HG03103 (cell line): Measurements from ENCODE around the gene MIA.
"Not testable (repeated sequence)": the region's sequence is repeated elsewhere in the genome, so short reads cannot be mapped to it uniquely, and the experiment has no call there.

ENCODE experiments used
- ATAC-seq: cut with Tn5 transposase; IDR thresholded peaks from one replicate; pipeline ENCODE4 v1.9.1; 2021; ENCODE audit warnings: low read depth; ENCODE audit not compliant: unreplicated experiment

The MIA gene

DNA sequence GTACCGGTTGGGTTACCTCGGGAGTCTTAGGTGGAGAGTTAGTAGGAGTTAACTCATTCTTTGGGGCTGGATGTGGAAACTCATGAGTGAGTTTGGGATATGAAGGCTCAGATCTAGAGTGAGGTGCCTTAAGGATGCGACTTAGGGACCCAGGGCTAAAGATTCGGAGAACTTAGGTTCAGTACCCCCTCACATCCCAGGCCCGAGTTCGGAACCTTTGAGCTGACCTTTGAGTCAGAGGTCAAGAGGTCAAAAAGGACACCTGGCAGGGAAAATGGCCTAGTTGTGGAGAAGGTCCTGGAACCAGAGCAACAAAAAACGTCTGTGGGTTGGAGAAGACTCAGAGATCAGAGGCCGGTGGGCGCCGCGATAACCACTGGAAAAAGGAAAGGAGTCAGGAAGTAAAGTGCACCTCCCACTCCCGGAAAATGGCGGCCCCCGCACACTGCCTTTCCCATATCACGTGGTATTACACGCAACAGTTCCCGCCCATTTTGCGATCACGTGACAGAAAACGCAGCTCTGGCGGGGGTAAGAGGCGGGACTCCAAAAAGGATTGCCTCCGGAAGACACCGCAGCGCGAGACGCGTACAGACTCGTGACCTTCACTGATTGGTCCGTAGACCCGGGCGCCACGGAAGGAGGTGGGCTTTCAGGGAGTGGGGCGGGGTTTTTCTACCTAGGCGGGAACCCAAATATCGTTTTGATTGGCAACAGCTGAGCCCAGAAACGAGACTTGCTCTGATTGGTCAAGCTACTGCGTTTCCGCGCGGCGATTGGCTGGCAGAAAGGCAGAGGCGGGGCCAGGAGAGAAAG lies 25.1 kb upstream of the MIA start, which contains the start of gene ACTMAP:
ACTMAP (minus strand) TSS at position 420 of the 816 bp plus-strand sequence. CDS start 674 bp downstream, outside the sequence.
- peak; percentile 82 for ATAC-seq

DNA sequence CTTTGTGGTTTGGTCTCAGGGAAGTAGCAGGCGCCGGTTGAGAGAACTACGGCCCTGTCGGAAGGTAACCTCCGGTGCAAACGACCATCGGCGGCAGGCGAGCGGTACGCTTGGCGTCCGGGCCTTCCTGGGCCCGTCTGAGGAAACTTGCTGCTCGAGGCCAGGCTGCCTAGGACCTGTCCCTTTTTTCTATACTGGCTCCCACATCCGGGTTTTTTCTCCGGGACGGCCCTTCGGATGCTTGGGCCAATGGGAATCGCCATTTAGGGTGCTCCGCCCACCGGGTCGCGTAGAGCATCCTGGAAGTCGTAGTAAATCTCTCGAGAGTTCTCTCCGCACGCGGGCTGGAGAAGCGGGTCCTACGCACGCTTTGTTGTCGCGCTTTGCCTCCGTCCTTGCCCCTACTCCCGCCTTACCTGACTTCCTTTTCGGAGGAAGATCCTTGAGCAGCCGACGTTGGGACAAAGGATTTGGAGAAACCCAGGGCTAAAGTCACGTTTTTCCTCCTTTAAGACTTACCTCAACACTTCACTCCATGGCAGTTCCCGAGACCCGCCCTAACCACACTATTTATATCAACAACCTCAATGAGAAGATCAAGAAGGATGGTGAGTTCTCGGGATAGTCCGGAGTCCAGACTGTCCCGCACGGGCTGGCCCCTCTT lies 24.3 kb upstream of the MIA start, which contains the start of gene SNRPA:
SNRPA (plus strand) TSS at position 330 of the 664 bp plus-strand sequence; CDS start at position 536, 206 bp downstream.
- peak; percentile 42 for ATAC-seq

DNA sequence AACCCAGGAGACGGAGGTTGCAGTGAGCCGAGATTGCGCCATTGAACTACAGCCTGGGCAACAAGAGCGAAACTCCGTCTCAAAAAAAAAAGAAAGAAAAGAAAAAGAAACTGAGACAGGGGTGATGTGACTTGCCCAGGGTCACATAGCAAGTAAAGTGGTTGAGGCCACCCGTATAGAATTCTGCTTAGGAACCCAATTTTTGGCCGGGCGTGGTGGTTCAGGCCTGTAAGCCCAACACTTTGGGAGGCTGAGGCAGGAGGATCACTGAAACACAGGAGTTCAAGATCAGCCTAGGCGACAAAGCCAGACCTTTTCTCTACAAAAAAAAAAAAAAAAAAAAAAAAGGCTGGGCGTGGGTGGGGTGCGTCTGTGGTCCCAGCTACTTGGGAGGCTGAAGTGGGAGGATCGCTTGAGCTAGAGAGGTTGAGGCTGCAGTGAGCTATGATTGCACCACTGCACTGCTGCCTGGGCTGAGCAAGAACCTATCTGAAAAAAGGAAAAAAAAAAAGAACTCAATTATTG lies 23.0 kb upstream of the MIA start:
- ATAC-seq, result no peak

DNA sequence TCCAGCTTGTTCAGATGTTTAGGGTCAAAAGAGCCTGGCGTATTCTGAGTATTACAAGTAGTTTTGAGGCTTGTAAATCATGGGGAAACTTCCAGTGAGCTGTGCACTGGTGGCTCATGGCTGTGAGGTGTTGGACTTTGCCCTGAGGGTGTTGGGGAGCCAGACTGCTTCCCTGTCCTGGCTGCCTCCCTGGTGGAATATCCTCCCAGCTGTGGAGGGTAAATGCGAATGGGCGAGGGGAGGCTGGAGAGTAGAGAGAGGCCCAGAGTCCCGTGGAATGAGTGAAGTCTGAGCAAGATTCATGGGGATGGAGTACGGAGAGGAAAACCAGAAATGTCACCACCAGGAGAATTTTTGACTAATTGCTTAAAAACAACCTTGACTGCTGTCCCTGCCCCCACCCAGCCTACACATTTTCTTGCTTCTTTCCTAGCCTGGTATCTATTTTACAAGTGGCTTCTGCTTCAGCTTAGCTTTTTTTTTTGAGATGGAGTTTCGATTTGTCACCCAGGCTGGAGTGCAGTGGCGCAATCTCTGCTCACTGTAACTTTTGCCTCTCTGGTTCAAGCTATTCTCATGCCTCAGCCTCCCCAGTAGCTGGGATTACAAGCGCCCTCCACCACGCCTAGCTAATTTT lies 20.6 kb upstream of the MIA start:
- no peak for ATAC-seq

DNA sequence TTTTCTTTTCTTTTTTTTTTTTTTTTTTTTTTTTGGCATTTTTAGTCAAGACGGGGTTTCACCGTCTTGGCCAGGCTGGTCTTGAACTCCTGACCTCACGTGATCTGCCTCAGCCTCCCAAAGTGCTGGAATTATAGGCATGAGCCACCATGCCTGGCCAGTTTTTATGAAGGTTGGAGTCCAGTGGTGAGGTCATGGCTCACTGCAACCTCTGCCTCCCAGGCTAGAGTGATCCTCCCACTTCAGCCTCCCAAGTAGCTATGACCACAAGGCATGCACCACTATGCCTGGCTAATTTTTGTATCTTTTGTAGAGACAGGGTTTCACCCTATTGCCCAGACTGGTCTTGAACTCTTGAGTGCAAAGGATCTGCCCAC lies 20.1 kb upstream of the MIA start:
- no peak for ATAC-seq

DNA sequence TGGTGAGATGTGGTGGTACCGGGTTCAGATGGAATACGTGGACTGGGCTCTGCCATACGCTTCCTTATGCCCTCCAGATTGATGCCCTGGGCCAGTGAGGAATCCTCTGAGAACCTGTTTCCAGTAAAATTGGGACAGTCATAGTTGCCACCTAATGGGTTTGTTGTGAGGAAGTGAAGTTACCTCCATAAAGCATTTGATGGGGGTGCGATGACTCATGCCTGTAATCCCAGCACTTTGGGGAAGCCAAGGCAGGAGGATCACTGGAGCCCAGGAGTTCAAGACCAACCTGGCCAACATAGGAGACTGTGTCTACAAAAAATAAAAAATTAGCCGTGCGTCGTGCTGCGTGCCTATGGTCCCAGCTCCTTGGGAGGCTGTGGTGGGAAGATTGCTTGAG lies 19.5 kb upstream of the MIA start:
- no peak for ATAC-seq

DNA sequence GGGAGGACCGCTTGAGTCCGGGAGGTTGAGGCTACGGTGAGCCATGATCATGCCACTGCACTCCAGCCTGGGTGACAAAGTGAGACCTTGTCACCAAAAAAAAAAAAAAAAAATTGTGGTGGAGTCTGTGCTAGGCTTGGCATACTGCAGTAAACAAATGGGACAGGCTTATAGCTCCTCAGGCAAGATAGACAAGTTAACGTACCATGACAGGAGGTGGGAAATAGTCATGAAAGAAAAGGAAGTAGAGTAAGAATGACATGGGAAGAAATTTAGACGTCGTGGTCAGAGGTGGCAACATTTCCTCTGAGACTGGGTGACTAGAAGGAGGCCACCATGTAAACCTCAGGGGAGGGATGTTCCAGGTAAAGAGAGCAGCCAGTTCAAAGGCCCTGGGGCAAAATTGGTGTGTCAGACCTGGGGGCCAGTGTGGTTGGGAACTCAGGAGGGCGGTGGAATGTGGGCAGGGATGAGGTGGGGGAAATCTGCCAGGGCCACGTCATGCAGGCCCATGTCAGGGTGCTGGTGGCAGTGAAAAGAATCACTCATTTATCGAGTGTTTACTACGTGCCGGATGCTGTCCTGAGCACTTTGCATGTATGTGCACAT lies 18.7 kb upstream of the MIA start:
- ATAC-seq, result no peak

DNA sequence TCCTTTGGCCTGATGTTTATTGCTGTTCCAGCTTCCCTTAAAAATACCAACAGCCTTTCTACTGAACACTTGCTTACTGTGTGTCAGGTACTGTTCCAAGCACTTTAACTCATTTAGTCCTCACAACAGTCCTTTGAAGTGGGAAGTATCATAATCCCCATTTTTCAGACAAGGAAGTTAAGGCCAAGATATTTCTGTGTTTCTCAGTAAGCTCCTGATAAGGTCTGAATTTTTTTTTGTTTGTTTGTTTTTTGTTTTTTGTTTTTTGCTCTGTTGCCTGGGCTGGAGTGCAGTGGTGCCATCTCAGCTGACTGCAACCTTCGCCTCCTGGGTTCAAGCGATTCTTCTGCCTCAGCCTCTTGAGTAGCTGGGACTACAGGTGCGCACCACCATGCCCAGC lies 16.8 kb upstream of the MIA start:
- ATAC-seq, result no peak

DNA sequence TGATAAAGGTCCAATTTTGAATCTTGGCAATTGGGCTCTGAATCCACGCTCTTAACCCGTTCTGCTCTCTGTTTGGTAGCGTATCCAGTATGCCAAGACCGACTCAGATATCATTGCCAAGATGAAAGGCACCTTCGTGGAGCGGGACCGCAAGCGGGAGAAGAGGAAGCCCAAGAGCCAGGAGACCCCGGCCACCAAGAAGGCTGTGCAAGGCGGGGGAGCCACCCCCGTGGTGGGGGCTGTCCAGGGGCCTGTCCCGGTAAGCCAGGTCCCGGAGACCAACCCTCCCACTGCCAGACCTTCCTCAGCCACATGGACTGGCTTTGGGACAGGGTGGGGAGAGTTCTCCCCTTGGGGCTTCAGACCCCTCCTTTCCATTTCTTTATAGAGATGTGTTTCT lies 16.0 kb upstream of the MIA start:
- no peak for ATAC-seq

DNA sequence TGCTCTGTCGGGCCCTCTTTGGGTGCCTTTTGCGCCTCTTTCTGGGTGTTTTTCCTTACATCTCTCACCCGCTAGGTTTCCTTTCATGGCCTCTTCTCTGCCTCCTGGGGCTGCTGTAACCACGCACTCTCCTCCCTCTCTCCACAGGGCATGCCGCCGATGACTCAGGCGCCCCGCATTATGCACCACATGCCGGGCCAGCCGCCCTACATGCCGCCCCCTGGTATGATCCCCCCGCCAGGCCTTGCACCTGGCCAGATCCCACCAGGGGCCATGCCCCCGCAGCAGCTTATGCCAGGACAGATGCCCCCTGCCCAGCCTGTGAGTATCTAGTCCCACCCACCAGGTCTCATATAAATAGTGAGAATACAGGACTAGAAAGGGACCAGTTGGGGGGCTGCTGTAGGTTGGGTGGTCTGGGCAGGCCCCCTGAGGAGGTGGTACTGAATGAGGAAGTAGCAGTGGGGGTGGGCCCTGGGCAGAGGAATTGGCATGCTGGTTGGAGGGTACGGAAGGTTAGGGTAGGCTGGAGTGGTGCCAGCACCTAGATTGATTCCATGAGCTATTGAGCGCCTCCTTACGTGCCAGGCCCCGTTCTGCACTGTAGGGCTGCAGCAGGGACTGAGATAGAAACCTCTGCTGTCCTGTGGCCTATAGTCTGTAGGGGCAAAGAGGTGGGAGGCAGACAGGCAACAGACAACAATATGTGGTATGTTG lies 12.4 kb upstream of the MIA start:
- no peak for ATAC-seq

DNA sequence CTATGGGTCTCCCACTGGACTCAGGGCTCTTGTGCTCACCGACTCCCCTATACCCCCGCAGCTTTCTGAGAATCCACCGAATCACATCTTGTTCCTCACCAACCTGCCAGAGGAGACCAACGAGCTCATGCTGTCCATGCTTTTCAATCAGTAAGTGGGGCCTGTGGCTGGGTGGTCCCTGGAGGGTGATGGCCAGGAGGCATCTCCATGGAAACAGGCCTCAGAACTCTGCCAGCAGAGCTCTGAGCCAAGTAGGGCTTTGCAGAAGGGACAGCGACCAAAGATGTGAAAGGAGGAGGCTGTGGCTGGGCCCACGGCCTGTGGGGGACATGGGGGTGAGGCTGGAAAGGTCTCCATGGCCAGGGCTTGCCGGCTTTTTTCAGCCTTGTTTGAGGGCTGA lies 11.8 kb upstream of the MIA start:
- no peak for ATAC-seq

DNA sequence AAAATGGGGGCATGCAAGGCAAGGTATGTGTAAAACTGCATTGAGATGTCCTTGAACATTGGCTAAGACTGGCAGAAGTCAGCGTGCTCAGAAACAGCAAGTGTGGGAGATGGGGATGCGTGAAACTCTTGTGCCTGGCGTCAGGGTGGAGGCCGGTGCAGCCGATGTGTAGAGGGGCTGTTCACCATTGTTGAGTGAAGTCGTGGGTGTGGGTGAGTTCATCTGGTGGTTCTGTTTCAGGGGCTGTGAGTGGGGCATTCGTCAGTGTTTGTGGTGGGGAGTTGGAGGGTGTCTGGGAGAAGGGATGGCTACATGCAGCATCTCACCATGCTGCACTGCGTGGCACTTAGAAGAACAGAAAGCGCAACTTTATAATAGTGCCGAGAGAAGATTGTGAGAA lies 11.4 kb upstream of the MIA start:
- ATAC-seq, result no peak

DNA sequence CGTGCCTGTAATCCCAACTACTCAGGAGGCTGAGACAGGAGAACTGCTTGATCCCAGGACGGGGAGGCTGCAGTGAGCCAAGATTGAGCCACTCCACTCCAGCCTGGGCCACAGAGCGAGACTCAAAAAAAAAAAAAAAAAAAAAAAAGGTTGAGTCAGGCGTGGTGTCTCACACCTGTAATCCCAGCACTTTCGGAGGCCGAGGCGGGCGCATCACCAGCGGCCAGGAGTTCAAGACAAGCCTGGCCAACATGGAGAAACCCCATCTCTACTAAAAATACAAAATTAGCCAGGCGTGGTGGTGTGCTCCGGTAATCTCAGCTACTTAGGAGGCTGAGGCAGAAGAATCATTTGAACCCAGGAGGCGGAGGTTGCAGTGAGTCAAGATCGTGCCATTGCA lies 8.9 kb upstream of the MIA start:
- not testable (repeated sequence) for ATAC-seq

DNA sequence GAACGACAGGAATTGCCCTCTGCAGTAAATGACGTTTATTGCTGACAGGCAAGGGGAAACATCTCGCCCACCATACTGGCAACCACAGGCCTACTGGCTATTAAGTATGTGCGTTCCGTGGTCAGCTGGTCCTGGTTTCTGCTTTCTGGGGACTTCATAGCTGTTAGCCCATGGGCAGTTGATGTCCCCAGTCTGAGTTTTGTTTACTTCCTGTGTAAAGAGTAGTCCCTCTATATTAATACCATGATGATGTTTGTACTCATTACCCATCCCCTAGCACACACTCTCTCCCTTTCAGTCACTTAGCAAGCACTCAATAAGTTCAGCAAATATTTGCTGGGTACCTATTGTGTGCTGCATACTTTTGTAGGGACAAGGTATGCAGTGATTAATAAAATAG lies 6.5 kb upstream of the MIA start:
- no peak for ATAC-seq

DNA sequence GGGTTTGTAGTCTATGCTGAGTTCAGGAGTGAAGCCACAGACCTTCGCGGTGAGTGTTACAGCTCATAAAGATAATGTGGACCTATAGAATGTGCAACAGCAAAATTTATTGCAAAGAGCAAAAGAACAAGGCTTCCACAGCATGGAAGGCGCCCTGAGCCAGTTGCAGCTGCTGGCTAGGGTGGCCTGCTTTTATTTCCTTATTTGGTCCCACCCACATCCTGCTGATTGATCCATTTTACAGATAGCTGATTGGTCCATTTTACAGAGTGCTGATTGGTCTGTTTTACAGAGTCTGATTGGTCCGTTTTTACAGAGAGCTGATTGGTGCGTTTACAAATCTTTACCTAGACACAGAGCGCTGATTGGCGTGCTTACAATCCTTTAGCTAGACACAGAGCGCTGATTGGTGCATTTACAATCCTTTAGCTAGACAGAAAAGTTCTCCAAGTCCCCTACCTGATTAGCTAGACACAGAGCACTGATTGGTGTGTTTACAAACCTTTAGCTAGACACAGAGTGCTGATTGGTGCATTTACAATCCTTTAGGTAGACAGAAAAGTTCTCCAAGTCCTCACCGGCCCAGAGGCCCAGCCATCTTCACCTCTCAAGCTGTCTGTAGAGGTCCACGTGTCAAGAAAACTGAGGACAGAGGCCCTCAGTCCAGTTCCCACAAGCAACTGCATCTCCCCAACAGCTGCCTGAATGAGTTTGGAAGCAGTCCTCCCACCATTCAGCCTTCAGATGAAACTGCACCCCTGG lies 4.0 kb upstream of the MIA start:
- not testable (repeated sequence) for ATAC-seq

DNA sequence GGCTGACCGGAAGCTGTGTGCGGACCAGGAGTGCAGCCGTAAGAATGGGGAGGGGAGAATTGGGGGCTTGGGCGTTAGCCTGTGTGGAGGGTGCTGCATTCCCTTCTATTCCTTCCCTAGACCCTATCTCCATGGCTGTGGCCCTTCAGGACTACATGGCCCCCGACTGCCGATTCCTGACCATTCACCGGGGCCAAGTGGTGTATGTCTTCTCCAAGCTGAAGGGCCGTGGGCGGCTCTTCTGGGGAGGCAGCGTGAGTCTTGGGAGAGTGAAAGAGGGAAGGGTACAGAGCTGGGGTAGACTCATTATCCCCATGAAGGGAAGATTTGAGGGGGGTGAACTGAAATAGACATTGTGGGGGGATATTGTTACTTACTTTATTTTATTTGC lies 306 bp downstream of the MIA start:
- no peak for ATAC-seq

DNA sequence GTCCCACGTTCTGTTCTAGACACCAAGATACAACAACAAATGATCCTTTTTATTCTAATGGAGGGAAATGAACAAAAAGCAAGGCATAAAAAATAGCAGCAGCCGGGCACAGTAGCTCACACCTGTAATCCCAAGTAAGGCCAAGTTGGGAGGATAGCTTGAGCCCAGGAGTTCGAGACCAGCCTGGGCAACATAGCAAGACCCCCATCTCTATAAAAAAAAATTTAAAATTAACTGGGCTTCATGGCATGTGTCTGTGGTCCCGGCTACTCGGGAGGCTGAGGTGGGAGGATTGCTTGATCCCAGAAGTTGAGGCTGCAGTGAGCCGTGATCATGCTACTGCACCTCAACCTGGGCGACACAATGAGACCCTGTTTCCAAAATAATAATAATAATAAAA lies 1.0 kb downstream of the MIA start:
- ATAC-seq, result no peak

DNA sequence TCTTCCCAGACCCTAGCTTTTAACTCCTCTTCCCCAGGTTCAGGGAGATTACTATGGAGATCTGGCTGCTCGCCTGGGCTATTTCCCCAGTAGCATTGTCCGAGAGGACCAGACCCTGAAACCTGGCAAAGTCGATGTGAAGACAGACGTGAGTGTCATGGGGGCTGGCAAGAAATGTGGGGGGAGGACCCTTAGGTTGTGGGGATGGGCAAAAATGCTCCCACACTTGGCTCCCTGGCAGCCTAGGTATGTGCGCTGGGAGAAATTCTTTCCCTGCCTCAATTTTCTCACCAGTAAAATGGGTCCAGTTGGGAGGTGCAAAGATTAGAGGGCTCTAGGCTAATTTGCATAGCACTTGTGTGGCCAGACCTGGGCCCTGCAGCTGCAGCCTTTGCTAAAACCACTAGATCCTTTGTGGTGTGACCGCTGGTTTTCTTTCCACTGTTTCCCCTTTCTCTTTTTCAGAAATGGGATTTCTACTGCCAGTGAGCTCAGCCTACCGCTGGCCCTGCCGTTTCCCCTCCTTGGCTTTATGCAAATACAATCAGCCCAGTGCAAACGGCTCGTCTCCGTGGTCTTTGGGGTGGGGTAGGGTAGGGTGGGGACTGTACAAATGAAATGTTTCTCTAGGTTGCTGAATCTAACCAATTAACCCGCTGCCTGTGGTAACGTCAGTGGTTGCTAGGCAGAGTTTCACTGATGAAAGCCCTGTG lies 1.8 kb downstream of the MIA start:
- ATAC-seq, result peak; percentile 47

DNA sequence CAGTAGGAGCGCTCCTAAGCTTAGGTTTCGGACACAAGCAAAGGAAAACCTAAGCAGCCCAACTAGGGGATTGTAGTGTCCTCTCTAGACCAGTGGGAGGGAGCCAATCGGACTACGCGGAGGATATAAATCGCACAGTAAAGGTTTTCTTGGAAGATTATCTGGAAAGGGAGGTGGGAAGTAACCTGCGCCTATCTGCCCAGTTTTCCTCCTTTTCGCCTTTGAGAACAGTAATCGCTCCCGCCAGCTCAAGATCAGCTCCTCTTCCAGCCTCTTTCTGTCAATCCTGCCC lies 2.3 kb downstream of the MIA start:
- ATAC-seq, result no peak
